ENCODE results near the gene USH2A.

Gene USH2A

DNA sequence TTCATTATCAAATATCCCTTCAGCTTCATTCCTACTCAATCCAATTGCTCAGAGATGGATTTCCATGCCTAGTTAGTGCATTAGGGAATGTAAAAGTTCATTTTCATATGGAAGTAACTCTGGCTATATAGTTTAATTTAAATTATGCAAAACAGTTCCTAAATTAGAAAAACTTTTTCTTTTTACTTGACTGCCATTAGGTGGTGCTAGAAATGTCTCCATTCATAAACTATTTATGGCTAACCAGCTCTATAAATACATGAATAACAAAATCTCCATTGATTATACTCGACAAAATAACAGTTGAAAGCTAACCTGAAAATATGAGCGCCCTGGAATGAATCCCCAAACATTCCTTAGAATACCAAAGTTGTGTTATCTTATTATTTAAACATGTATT is 311.4 kb downstream of the USH2A start:
- no peak for DNase-seq

GRCh38 chr1:216095400-216095799 is 327.8 kb downstream of the USH2A start:
- DNase-seq, result no peak

DNA sequence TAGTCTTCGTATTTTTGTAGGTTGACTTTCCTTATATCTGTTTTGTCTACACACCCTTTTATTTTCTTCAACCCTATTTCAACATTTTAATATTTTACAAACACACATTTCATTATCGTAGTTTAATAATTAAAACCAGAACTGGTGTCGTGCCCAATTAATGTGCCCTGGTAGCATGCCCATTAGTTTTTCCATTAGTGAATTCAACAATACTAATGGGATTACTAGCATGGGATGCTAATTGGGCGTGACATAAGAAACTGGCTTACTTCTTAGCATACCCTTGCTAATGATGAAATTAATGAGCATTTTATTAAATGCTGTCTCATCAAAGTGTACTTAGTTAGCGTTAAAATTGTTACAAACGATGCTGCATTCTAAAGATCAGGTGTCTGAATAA is 332.7 kb downstream of the USH2A start:
- no peak for DNase-seq

DNA sequence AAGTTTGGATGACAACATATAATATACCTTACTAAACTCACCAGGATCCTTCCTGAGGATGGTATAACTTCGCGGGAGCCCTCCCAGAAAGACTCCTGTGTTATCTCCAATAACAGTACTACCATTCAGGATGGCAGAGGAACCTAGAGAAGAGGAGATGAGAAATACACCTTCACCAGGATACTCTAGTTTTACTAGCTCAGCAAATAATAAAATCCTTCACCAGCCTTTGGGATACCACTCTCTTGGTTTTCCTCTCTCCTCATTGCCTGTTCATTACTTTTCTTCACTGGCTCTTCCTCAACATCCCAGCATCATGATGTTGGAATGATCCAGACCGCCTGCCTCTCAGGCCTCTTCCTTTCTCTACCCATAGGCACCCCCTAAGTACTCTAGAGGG is 336.6 kb downstream of the USH2A start:
- no peak for DNase-seq

- DNase-seq, result no peak
Measured at GRCh38 chr1:216081445-216081844, 341.8 kb downstream of the USH2A start.

GRCh38 chr1:216076751-216077150 is 346.5 kb downstream of the USH2A start:
- no peak for DNase-seq

DNA sequence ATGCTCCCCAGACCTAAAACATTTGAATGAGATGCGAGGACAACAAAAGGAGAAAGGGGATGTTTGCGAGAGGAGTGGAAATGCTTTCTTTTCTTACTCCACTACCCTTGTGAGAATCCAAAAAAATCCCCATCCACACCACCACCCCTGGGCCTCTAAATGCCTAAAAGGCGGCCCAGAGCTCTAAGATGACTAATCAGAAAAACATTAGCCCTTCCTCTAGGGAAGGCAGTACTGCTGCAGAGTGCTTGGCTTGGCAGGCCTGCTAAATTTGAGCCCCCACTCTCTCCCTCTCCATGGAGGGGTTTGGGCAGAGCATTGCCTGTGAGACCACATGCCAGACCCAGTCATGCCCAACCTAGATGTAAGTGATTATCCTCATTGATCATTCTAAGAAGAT is 347.9 kb downstream of the USH2A start:
- DNase-seq, result no peak

DNA sequence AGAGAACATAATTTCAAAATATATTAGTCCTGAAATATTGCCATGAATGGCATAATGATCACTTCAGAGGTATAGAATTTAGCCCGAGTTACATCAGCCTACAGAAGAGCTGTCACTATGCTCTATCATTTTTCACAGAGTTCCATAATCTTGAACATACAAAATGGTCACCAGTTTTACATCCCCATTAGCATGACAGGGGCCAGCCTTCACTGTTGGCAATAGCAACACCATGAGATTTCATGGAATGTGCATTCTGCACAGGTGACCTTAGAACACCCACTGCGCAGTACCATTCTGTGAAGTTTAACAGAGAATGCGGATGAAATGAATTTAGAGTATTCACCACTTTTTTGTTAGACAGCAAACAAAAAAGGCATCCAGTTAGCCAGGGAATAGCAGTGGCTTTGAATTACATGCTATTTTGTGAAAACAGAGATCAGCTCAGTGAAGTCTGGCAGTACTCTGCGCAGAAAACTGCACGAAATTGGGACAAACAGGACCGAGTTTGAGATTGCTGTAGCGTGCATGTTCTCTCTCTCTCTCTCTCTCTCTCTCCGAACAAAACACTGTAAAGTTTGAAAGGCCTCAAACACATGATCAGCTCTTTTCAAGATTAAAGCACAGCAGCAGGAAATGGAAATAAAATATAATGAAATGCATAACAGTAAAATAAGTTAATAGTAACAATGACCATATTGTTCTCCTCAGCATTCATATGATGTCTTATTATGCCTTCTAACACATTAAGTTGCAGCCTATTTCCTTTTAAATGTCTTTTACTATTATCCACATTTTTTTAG is 349.3 kb downstream of the USH2A start:
- DNase-seq, result no peak

DNA sequence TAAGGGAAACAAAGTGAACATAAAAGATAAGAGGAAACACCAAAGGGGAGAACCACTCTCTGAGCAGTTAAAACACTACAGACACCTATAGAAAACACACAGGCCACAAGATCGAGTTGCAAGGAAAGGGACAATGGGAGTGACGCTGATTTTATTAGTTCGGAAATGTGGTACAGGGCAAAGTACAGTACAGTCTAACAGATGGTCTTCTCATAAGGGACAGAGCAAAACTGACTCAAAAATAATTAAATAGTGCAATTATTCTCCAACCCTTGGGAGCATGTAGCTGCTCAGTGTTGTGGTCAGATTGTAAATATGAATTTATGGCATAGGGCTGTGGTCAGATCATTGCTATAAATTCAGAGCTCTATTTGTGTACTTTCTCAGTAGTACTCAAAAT is 352.0 kb downstream of the USH2A start:
- DNase-seq, result no peak

GRCh38 chr1:216064643-216065042 is 358.6 kb downstream of the USH2A start:
- no peak for DNase-seq

GRCh38 chr1:216057947-216058346 is 365.3 kb downstream of the USH2A start:
- DNase-seq, result no peak

- DNase-seq, result no peak
Measured at GRCh38 chr1:216057063-216057462, 366.2 kb downstream of the USH2A start.

- no peak for DNase-seq
Measured at GRCh38 chr1:216055004-216055403, 368.2 kb downstream of the USH2A start.

DNA sequence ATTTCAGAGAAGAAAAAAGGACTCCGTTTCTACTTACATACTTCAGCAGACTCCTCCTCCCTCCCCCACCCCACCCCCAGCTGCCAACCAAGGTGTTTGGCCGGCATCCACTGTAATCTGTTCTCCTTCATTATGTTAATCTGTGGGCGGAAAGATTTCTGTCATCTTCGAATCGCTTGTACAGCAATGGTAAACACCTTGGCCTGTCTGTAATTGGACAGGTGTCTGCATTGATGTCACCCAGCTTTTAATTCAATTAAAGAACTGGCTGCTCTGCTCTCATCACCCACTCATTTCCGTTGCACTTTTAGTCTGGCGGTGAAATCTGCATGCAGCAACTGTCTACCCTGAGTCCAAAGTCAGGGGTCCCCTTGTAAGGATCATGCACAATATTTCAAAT is 368.6 kb downstream of the USH2A start:
- DNase-seq, result no peak

DNA sequence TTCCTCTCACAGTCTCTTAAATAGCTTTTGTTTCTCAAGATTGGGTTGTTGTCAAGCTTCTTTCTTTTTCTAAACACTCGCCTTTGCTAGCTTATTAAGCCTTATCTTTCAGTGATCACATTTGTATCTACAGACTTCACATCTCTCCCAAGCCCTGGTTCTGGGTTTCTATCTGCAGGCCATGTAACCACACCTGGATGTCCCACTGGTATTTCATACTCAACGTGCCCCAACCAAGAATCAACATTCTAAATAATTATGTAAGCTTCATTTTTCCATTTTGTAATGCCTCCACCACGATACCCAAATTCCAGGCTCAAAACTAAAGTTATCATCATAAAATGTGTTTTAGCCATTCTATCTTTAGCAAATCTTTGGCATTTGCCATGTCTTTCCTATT is 372.2 kb downstream of the USH2A start:
- DNase-seq, result no peak

DNA sequence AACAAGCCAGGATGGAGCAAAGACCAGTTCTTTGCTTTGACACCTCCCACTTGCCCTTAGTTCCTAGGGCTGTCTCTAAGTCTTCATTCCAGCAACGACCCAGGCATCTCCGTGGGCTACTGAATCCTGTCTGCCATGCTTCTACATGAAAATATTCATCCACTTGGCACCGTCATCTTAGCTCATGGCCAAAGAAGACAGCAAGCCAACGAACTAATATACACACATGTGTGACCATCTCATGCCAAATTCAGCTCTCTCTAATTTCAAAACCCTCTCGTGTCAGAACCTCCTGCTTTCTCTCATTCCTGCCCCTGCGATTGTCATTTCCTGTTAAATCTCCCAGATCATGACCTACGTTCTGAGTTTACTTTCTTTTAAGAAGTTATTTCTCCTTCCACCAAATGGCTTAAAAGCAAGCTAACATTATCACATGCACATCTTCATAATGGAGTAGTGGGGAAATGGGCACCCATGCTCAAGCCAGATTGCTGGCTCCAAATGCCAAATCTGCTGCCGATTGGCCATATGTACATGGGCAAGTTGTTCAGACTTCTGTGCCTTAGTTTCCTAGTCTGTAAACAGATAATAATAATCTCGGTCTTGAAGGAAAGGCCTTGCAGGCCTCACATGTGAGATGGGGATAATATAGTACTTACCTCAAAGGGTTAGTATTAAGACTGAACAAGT is 373.4 kb downstream of the USH2A start:
- DNase-seq, result no peak

- no peak for DNase-seq
Measured at GRCh38 chr1:216047811-216048572, 375.3 kb downstream of the USH2A start.

GRCh38 chr1:216046336-216046735 is 376.9 kb downstream of the USH2A start:
- DNase-seq, result no peak

GRCh38 chr1:216045400-216045799 is 377.8 kb downstream of the USH2A start:
- DNase-seq, result no peak

- DNase-seq, result no peak
Measured at GRCh38 chr1:216044538-216044937, 378.7 kb downstream of the USH2A start.

- no peak for DNase-seq
Measured at GRCh38 chr1:216034506-216034905, 388.7 kb downstream of the USH2A start.

- DNase-seq, result no peak
Measured at GRCh38 chr1:216032961-216033614, 390.2 kb downstream of the USH2A start.

- DNase-seq, result no peak
Measured at GRCh38 chr1:216032284-216032683, 391.0 kb downstream of the USH2A start.

All from CD4-positive, alpha-beta T cell treated with Interleukin-6 for 4 hours (primary cell).